OCI-LY7 (cell line): ENCODE measurements around the gene IFNL2.

ENCODE experiments used
- CTCF ChIP-seq: fragments of 200-600 bp; sonication (generic); conservative IDR thresholded peaks from 2 replicates; pipeline ENCODE4 v1.5.1; 2014; ENCODE audit warnings: mild to moderate bottlenecking, antibody characterized with exemption, low read length, moderate library complexity, mixed read lengths
- EZH2phosphoT487 ChIP-seq: fragments of 200-600 bp; sonication (generic); IDR thresholded peaks from 2 replicates; pipeline ENCODE4 v1.6.1; 2018; ENCODE audit warnings: low read depth, borderline replicate concordance, mild to moderate bottlenecking, mixed run types, antibody characterized with exemption, low read length, moderate library complexity, mixed read lengths

GRCh38 chr19:39315933-39316332 lies 47.7 kb downstream of the IFNL2 start:
- no peak for TF ChIP-seq EZH2phosphoT487
- TF ChIP-seq CTCF = no peak
